Measurements from ENCODE around the gene LRRC23.
A peak's percentile ranks its signal among the peaks of the same experiment; 100 is the strongest.

LRRC23 gene

DNA sequence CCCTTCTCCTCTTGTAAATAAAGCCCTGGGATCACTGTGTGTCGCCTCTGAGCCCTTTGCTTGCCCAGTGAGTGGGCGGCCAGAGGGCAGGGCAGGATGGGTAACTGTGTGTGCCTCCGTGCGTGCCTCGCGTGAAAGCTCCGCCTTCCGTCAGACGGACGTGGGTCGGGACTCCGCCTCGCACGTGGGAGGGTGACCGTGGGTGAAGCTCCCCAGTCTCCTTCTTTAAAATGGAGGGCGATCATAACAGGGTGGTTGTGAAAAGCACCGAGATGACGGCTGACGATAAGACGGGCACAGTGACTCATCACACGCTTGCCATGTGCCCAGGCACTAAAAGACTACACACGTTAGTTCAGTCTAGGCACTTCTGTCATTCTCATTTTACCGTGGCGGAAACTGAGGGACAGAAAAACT, 56.7 kb downstream of the LRRC23 start:
- H3K4me1 ChIP-seq (ENCODE audit: low read depth, poor library complexity, severe bottlenecking), result peaks cover 3% of the 10 kb centered on the region
- H3K4me2 ChIP-seq, result no peak overlapping the region
- H3K4me3 ChIP-seq (IDR thresholded peaks at IDR 0.05; ENCODE audit: insufficient read depth, low read depth, low read length), result no peak overlapping the region
- H3K79me2 ChIP-seq (ENCODE audit: insufficient read depth, low read depth), result no peaks in the 10 kb centered on the region
- H2AFZ ChIP-seq (ENCODE audit: low read depth), result peak overlapping the region; percentile 14; the same call in 1 of the 2 replicates
- TF ChIP-seq, protein P1, sequence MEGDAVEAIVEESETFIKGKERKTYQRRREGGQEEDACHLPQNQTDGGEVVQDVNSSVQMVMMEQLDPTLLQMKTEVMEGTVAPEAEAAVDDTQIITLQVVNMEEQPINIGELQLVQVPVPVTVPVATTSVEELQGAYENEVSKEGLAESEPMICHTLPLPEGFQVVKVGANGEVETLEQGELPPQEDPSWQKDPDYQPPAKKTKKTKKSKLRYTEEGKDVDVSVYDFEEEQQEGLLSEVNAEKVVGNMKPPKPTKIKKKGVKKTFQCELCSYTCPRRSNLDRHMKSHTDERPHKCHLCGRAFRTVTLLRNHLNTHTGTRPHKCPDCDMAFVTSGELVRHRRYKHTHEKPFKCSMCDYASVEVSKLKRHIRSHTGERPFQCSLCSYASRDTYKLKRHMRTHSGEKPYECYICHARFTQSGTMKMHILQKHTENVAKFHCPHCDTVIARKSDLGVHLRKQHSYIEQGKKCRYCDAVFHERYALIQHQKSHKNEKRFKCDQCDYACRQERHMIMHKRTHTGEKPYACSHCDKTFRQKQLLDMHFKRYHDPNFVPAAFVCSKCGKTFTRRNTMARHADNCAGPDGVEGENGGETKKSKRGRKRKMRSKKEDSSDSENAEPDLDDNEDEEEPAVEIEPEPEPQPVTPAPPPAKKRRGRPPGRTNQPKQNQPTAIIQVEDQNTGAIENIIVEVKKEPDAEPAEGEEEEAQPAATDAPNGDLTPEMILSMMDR (conservative IDR thresholded peaks at IDR 0.05; ENCODE audit: low read depth, low read length), result no peak
- H3K27ac ChIP-seq, result peak overlapping the region; percentile 50; the same call in 1 of the 2 replicates
- no peaks in the 10 kb centered on the region for H4K20me1 ChIP-seq (ENCODE audit: insufficient read depth)
- H3K27me3 ChIP-seq (ENCODE audit: insufficient read depth, low read depth), result no peaks in the 10 kb centered on the region
- peak overlapping the region; percentile 42; the same call in 1 of the 2 replicates for H3K9ac ChIP-seq
- no peaks in the 10 kb centered on the region; the same call in 1 of the 2 replicates for H3K36me3 ChIP-seq (ENCODE audit: insufficient read depth)

DNA sequence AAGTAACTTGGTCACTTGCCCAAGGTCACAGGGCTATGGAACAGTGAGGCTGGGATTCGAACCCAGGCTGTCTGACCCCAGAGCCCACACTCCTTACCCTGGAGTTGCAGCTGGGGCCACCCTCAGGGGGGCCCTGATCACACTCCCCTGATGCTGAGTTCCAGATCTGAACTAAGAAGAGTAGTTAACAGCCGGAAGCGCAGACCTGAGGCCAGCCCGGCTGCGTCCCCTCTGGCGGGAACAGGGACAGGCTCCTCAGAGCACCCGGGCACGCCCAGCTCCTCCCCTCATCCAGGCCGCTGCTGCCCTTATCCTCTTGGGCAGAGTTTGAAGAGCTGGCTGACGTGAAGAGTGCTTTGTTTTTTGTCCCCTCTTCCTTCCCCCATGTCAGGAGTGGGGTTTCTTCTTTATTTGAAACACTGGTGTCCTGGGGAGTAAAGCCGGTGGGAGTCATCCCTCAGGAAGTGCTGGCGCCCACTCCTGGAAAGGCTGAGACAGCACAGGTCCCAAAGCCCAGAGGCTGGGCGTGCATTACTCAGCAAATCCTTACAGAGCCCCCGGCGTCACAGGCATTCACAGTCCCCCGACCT, 57.2 kb downstream of the LRRC23 start:
- peak overlapping the region; percentile 6; the same call in 1 of the 2 replicates for H3K4me2 ChIP-seq
- H3K36me3 ChIP-seq (ENCODE audit: insufficient read depth), result peaks cover 3% of the 10 kb centered on the region; the same call in 1 of the 2 replicates
- TF ChIP-seq, protein P1 (conservative IDR thresholded peaks at IDR 0.05; ENCODE audit: low read depth, low read length), result 0 out of 2 replicates have a peak, but pooled peaks have one; percentile 24
- H3K9ac ChIP-seq, result peak overlapping the region; percentile 42; the same call in 1 of the 2 replicates
- peak overlapping the region; percentile 50; the same call in 1 of the 2 replicates for H3K27ac ChIP-seq
- no peaks in the 10 kb centered on the region for H4K20me1 ChIP-seq (ENCODE audit: insufficient read depth)
- H3K4me3 ChIP-seq (IDR thresholded peaks at IDR 0.05; ENCODE audit: insufficient read depth, low read depth, low read length), result no peak overlapping the region
- peak overlapping the region; percentile 14; the same call in 1 of the 2 replicates for H2AFZ ChIP-seq (ENCODE audit: low read depth)
- no peaks in the 10 kb centered on the region for H3K27me3 ChIP-seq (ENCODE audit: insufficient read depth, low read depth)
- no peaks in the 10 kb centered on the region for H3K79me2 ChIP-seq (ENCODE audit: insufficient read depth, low read depth)
- H3K4me1 ChIP-seq (ENCODE audit: low read depth, poor library complexity, severe bottlenecking), result peaks cover 3% of the 10 kb centered on the region

DNA sequence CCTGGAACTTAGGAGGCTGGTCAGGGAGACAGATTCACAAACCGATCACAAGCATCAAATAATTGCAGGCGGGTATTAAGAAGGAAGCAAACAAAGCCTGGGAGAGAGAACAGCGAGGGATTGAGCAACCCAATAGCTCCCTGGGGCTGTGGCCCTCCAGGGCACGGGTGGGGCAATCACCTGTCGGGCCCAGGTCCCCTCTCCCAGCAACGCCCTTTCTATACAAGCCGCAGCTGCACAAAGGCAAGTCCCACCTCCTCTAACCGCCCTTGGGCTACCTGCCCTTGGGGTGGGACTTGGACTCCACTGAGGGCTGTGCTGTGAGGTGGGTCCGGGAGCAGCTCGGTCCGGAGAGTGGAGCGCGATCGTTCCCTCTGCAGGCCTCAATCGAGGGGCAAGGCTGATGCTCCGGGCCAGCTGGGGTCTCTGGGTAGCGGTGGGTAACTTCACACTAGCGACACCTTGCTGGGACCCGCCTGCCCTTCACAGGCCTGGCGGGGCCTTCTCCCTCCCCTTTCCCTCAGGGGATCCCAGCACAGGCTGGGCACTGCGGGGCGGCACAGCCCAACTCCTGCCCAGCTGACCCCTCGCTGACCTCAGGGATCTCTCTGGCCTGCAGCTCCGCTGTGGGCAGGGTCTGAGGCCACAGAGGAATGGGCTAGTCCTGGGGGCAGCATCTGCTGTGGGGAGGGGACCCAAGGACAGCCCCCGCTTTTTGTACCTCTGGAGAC, 57.8 kb downstream of the LRRC23 start:
- H3K4me2 ChIP-seq, result peak overlapping the region; percentile 6; the same call in 1 of the 2 replicates
- TF ChIP-seq, protein P1 (conservative IDR thresholded peaks at IDR 0.05; ENCODE audit: low read depth, low read length), result no peak
- no peaks in the 10 kb centered on the region for H3K27me3 ChIP-seq (ENCODE audit: insufficient read depth, low read depth)
- H3K27ac ChIP-seq, result peak overlapping the region; percentile 50; the same call in 1 of the 2 replicates
- H3K9ac ChIP-seq, result peak overlapping the region; percentile 42; the same call in 1 of the 2 replicates
- H3K4me1 ChIP-seq (ENCODE audit: low read depth, poor library complexity, severe bottlenecking), result peaks cover 3% of the 10 kb centered on the region
- peaks cover 8% of the 10 kb centered on the region; the same call in 1 of the 2 replicates for H3K36me3 ChIP-seq (ENCODE audit: insufficient read depth)
- no peak overlapping the region for H3K4me3 ChIP-seq (IDR thresholded peaks at IDR 0.05; ENCODE audit: insufficient read depth, low read depth, low read length)
- H4K20me1 ChIP-seq (ENCODE audit: insufficient read depth), result no peaks in the 10 kb centered on the region
- no peaks in the 10 kb centered on the region; the same call in 1 of the 2 replicates for H3K79me2 ChIP-seq (ENCODE audit: insufficient read depth, low read depth)
- H2AFZ ChIP-seq (ENCODE audit: low read depth), result peak overlapping the region; percentile 14; the same call in 1 of the 2 replicates

DNA sequence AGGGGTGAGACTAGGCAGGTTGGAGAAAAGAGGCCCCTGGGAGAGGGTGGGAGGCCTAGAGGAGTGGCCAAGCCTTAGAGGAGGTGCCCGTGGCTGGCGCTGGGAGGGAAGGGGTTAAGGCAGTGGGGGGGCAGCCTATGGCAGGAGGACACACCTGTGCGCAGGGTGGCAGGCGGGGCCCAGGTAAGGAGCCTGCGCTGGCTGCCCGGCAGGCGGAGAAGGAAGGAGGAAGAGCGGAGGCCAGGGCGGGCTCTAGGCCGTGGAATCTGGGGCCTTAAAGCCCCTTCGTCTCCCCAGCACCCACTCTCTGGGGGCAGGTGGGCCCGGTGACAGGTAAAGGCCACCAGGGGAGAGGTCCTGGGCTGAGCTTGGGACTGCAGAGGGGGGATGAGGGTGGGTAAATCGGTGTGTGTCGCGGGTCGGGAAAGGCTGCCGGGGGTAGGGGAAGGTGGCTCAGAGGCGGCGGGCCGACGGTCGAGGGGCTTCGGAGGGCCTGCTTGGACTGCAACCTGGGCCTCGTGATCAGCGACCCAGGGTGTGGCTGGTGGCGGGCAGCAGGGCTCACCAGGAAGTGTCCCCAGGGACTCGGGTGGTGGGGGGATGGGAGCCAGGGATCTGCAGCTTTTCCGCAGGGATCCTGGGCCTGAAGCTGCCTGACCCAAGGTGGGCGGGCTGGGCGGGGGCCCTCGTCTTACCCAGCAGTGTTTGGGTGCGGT, 58.6 kb downstream of the LRRC23 start:
- TF ChIP-seq, protein P1 (conservative IDR thresholded peaks at IDR 0.05; ENCODE audit: low read depth, low read length), result no peak
- Histone ChIP-seq H3K9ac (no peak overlapping the region), H3K4me3 (IDR thresholded peaks at IDR 0.05; ENCODE audit: insufficient read depth, low read depth, low read length) (no peak overlapping the region), H3K79me2 (ENCODE audit: insufficient read depth, low read depth) (no peaks in the 10 kb centered on the region; the same call in 1 of the 2 replicates), H3K27me3 (ENCODE audit: insufficient read depth, low read depth) (no peaks in the 10 kb centered on the region), H3K27ac (no peak overlapping the region), H2AFZ (ENCODE audit: low read depth) (no peak overlapping the region), H3K36me3 (ENCODE audit: insufficient read depth) (peaks cover 8% of the 10 kb centered on the region; the same call in 1 of the 2 replicates), H3K4me1 (ENCODE audit: low read depth, poor library complexity, severe bottlenecking) (peaks cover 8% of the 10 kb centered on the region), H4K20me1 (ENCODE audit: insufficient read depth) (no peaks in the 10 kb centered on the region), H3K4me2 (no peak overlapping the region)
